GM23338 (cell line): ENCODE measurements around the gene ELMOD2. TPM values are rescaled to one million over a fixed set of nuclear protein-coding genes. Genes with fewer than 3 reads are reported as not detected.

Source experiments
- ATAC-seq: fragments of 200-7000 bp; cut with Tn5 transposase; 3 replicates; pipeline ENCODE4 v1.9.1; 2020
- DNase-seq: peaks from one replicate; pipeline ENCODE4 v3.0.0-alpha.2; 2015; ENCODE audit warnings: low spot score
- H2AFZ ChIP-seq: fragments of 200-600 bp; sonication (generic); 2 replicates; pipeline ENCODE4 v1.8.0; 2016; ENCODE audit warnings: antibody characterized with exemption, mild to moderate bottlenecking, moderate library complexity
- H3F3A ChIP-seq: fragments of 200-600 bp; sonication (generic); replicated peaks from 2 replicates; pipeline ENCODE4 v1.8.0; 2017; ENCODE audit warnings: antibody characterized with exemption, mixed run types, low read depth
- H3K27ac ChIP-seq: fragments of 200-600 bp; sonication (generic); 2 replicates; pipeline ENCODE4 v1.6.1; 2016; ENCODE audit warnings: low read depth
- H3K27me3 ChIP-seq: fragments of 200-600 bp; sonication (generic); 2 replicates; pipeline ENCODE4 v1.8.0; 2016; ENCODE audit warnings: mild to moderate bottlenecking, mixed run types, moderate library complexity; ENCODE audit not compliant: insufficient read depth
- H3K36me3 ChIP-seq: fragments of 200-600 bp; sonication (generic); 2 replicates; pipeline ENCODE4 v1.8.0; 2016; ENCODE audit warnings: mild to moderate bottlenecking; ENCODE audit not compliant: insufficient read depth
- H3K4me1 ChIP-seq: fragments of 200-600 bp; sonication (generic); 2 replicates; pipeline ENCODE4 v1.8.0; 2016; ENCODE audit warnings: mild to moderate bottlenecking, moderate library complexity; ENCODE audit not compliant: insufficient read depth
- H3K4me2 ChIP-seq: fragments of 200-600 bp; sonication (generic); 2 replicates; pipeline ENCODE4 v1.7.1; 2017; ENCODE audit warnings: mixed run types
- H3K4me3 ChIP-seq: fragments of 200-600 bp; sonication (generic); 2 replicates; pipeline ENCODE4 v1.6.1; 2016; ENCODE audit warnings: mixed run types
- H3K79me2 ChIP-seq: fragments of 200-600 bp; sonication (generic); replicated peaks from 2 replicates; pipeline ENCODE4 v1.8.0; 2017; ENCODE audit warnings: mild to moderate bottlenecking; ENCODE audit not compliant: insufficient read depth
- H3K9me2 ChIP-seq: fragments of 200-600 bp; sonication (generic); 2 replicates; pipeline ENCODE4 v1.8.0; 2017; ENCODE audit not compliant: insufficient read depth
- H4K20me1 ChIP-seq: fragments of 200-600 bp; sonication (generic); replicated peaks from 2 replicates; pipeline ENCODE4 v1.8.0; 2017; ENCODE audit warnings: mild to moderate bottlenecking; ENCODE audit not compliant: insufficient read depth
- H3K27ac Mint-ChIP-seq: 2 replicates; pipeline ENCODE4 v1.8.0; 2020; ENCODE audit warnings: inconsistent platforms, mild to moderate bottlenecking, moderate library complexity, mixed read lengths
- H3K27me3 Mint-ChIP-seq: 3 replicates; pipeline ENCODE4 v1.8.0; 2022; ENCODE audit warnings: low read depth, mild to moderate bottlenecking, moderate library complexity, mixed read lengths, inconsistent platforms; ENCODE audit not compliant: insufficient read depth, poor library complexity
- H3K36me3 Mint-ChIP-seq: 3 replicates; pipeline ENCODE4 v1.8.0; 2021; ENCODE audit warnings: low read depth, mild to moderate bottlenecking, inconsistent platforms, moderate library complexity, mixed read lengths
- H3K4me1 Mint-ChIP-seq: 3 replicates; pipeline ENCODE4 v1.8.0; 2020; ENCODE audit warnings: mild to moderate bottlenecking, inconsistent platforms, mixed read lengths
- H3K4me3 Mint-ChIP-seq: 3 replicates; pipeline ENCODE4 v1.8.0; 2021; ENCODE audit warnings: moderate library complexity, mild to moderate bottlenecking, inconsistent platforms, mixed read lengths
- H3K9me3 Mint-ChIP-seq: 3 replicates; pipeline ENCODE4 v1.8.0; 2020; ENCODE audit warnings: moderate library complexity, mild to moderate bottlenecking, inconsistent platforms, mixed read lengths
- CREB1 ChIP-seq: fragments of 250-450 bp; sonication (Bioruptor Pico); IDR thresholded peaks from 2 replicates; pipeline ENCODE4 v1.5.0; 2020; ENCODE audit warnings: low read depth, mild to moderate bottlenecking, moderate library complexity
- CTCF ChIP-seq, 2 experiments: fragments of 200-600 bp in 1 of 2; sonication (generic) in 1 of 2; conservative IDR thresholded peaks; 2 replicates each; pipeline versions ENCODE4 v1.5.1 to v1.6.1; 2016 to 2017; ENCODE audit warnings: antibody characterized with exemption in 2 of 2, low read depth in 2 of 2, mild to moderate bottlenecking in 2 of 2, moderate library complexity in 1 of 2
- JUNB ChIP-seq: IDR thresholded peaks from one replicate; pipeline ENCODE4 v1.6.1; 2016; ENCODE audit warnings: antibody characterized with exemption; ENCODE audit not compliant: unreplicated experiment
- NANOG ChIP-seq: IDR thresholded peaks from 2 replicates; pipeline ENCODE4 v1.6.1; 2016; ENCODE audit warnings: antibody characterized with exemption, borderline replicate concordance
- REST ChIP-seq: IDR thresholded peaks from one replicate; pipeline ENCODE4 v1.6.1; 2018; ENCODE audit warnings: antibody characterized with exemption; ENCODE audit not compliant: unreplicated experiment
- STAT1 ChIP-seq: IDR thresholded peaks from one replicate; pipeline ENCODE4 v1.6.1; 2016; ENCODE audit warnings: antibody characterized with exemption; ENCODE audit not compliant: unreplicated experiment
- ZNF462 ChIP-seq: fragments of 250-450 bp; sonication (Bioruptor Pico); IDR thresholded peaks from 2 replicates; pipeline ENCODE4 v1.5.0; 2020; ENCODE audit warnings: mild to moderate bottlenecking, moderate library complexity
- polyA plus RNA-seq: library from polyadenylated mRNA; unstranded; fragments of >200 nt; fragmentation: Nextera tagmentation; extraction: Ambion mirVana; gene quantifications from 2 replicates; pipeline ENCODE4 v1.2.1, GENCODE V29; 2016
- total RNA-seq: library from RNA; depleted of rRNA; stranded (reverse); fragments of >200 nt; shearing (Covaris generic); gene quantifications from 2 replicates; pipeline ENCODE4 v1.2.3, GENCODE V29; 2014

ELMOD2 gene
- total and polyA plus RNA-seq, 2 experiments from 2014 or later, result 17.9 to 28.9 TPM

GRCh38 chr4:140483445-140483844, 40.5 kb upstream of the ELMOD2 start (continued):
- TF ChIP-seq ZNF462 (no peak), STAT1 (no peak), JUNB (no peak)

- H3K4me3 Mint-ChIP-seq, result no peak overlapping the region
- ATAC-seq (peak; percentile 32; the same call in 1 of the 3 replicates), DNase-seq (no peak)
- H3K9me3 Mint-ChIP-seq, result peaks cover 7% of the 10 kb centered on the region; the same call in 2 of the 3 replicates
- Histone ChIP-seq H3K4me2 (no peak overlapping the region), H3K36me3 (no peaks in the 10 kb centered on the region), H3K4me1 (no peaks in the 10 kb centered on the region), H2AFZ (peak overlapping the region; percentile 38; the same call in 1 of the 2 replicates), H3F3A (no peaks in the 10 kb centered on the region), H3K27me3 (no peaks in the 10 kb centered on the region), H4K20me1 (no peaks in the 10 kb centered on the region), H3K4me3 (no peak overlapping the region), H3K79me2 (no peaks in the 10 kb centered on the region), H3K27ac (no peak overlapping the region), H3K9me2 (no peaks in the 10 kb centered on the region)
- no peaks in the 10 kb centered on the region for H3K27me3 Mint-ChIP-seq
- no peaks in the 10 kb centered on the region; the same call in 2 of the 3 replicates for H3K36me3 Mint-ChIP-seq
- no peak overlapping the region for H3K27ac Mint-ChIP-seq
- H3K4me1 Mint-ChIP-seq, result peaks cover 2% of the 10 kb centered on the region; the same call in 1 of the 3 replicates
- no peak for TF ChIP-seq REST
- TF ChIP-seq CREB1, result no peak
- TF ChIP-seq CTCF (conservative IDR thresholded peaks at IDR 0.05; ENCODE audit: low read depth in 2 of 2), result no peak
- TF ChIP-seq NANOG, result no peak
- no peak for TF ChIP-seq STAT1
These were observed 38.0 kb upstream of the ELMOD2 start for GRCh38 chr4:140485939-140486338.
